GM19025 (cell line): ENCODE measurements around the gene PPP1R18.
"Not testable (repeated sequence)": the region's sequence is repeated elsewhere in the genome, so short reads cannot be mapped to it uniquely, and the experiment has no call there.

Source experiments
- ATAC-seq: cut with Tn5 transposase; IDR thresholded peaks from one replicate; pipeline ENCODE4 v1.9.1; 2021; ENCODE audit warnings: mild to moderate bottlenecking, low read depth, moderate library complexity; ENCODE audit not compliant: unreplicated experiment

Gene PPP1R18

GRCh38 chr6:30720738-30721197 lies 34.3 kb upstream of the PPP1R18 start:
- no peak for ATAC-seq

- peak; percentile 36 for ATAC-seq
These were observed 33.6 kb upstream of the PPP1R18 start, which contains the start of gene TUBB for GRCh38 chr6:30719791-30720737. Gene TUBB (plus strand): TSS chr6:30720352. CDS start chr6:30720507, 155 bp downstream.

GRCh38 chr6:30719356-30719755 lies 32.9 kb upstream of the PPP1R18 start:
- ATAC-seq = no peak

GRCh38 chr6:30717845-30718720 lies 31.6 kb upstream of the PPP1R18 start:
- not testable (repeated sequence) for ATAC-seq

GRCh38 chr6:30717129-30717844 lies 30.8 kb upstream of the PPP1R18 start, which contains the start of gene MDC1:
Gene MDC1 (minus strand): TSS chr6:30717281. CDS start chr6:30715175, 2,106 bp downstream.
- peak; percentile 68 for ATAC-seq

GRCh38 chr6:30716879-30717128 lies 30.4 kb upstream of the PPP1R18 start:
- no peak for ATAC-seq

GRCh38 chr6:30714263-30714662 lies 27.8 kb upstream of the PPP1R18 start:
- ATAC-seq = no peak

- ATAC-seq = no peak
These were observed 26.0 kb upstream of the PPP1R18 start for GRCh38 chr6:30712441-30712945.

- ATAC-seq = no peak
These were observed 25.4 kb upstream of the PPP1R18 start for GRCh38 chr6:30711758-30712380.

GRCh38 chr6:30709101-30709868 lies 22.8 kb upstream of the PPP1R18 start:
- ATAC-seq = no peak

- no peak for ATAC-seq
These were observed 20.9 kb upstream of the PPP1R18 start for GRCh38 chr6:30707281-30707850.

- ATAC-seq = no peak
These were observed 19.2 kb upstream of the PPP1R18 start for GRCh38 chr6:30705620-30706019.

GRCh38 chr6:30703821-30704220 lies 17.4 kb upstream of the PPP1R18 start:
- no peak for ATAC-seq

- ATAC-seq = no peak
These were observed 16.6 kb upstream of the PPP1R18 start for GRCh38 chr6:30703011-30703410.

GRCh38 chr6:30700340-30700739 lies 13.9 kb upstream of the PPP1R18 start:
- ATAC-seq = no peak

GRCh38 chr6:30696432-30696831 lies 10.0 kb upstream of the PPP1R18 start:
- no peak for ATAC-seq

- no peak for ATAC-seq
These were observed 4.9 kb upstream of the PPP1R18 start for GRCh38 chr6:30691208-30691847.
